Cardiac septum (tissue), 1 donor: ENCODE measurements around the gene SLC25A15. TPM values are rescaled to one million over a fixed set of nuclear protein-coding genes. Genes with fewer than 3 reads are reported as not detected.
"Not testable (repeated sequence)": the region's sequence is repeated elsewhere in the genome, so short reads cannot be mapped to it uniquely, and the experiment has no call there.

Experiments used
- DNase-seq: peaks from one replicate; pipeline ENCODE4 v3.0.0-alpha.2; 2020; ENCODE audit warnings: low spot score
- intact Hi-C: fragments of 100-400 bp; cut with DNase I; formaldehyde crosslinking; loops from one replicate; pipeline ENCODE4 v1.14.0; 2022
- microRNA-seq: library from miRNA; unstranded; fragments of <30 nt; microRNA quantifications from one replicate; pipeline ENCODE4 v1.2.0, GENCODE V29; 2020
- total RNA-seq: library from RNA; stranded (reverse); fragmentation: NEBNext Ultra II Directional; extraction: Animal tissue kit (Norgen Biotek cat#: 25700); gene quantifications from one replicate; pipeline ENCODE4 v1.2.1, GENCODE V29; 2021
- donor health status: DM: no; HTN: no; CAD: no.

The SLC25A15 gene
- total RNA-seq, 1 donor from 2014 or later: 4.4 TPM

DNA sequence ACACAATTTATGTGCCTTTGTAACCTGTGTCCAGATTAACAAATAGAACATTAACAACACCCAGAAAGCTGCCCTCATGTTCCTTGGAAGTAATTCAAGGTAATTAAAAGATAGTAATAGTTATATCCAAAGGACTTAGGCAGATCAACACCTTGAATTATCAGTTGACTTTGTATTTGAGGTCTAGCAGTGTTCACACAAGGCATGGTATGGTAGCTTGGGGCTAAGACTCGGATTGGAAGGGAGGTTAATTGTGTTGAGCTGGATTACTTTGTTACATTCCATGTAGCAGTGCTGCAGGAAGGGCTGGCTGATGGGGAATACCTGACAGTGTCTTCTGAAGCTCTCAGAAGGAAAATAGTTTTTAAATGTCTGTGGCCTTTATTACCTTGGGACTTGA lies 16.8 kb downstream of the SLC25A15 start:
- intact Hi-C loops: no loop called here

DNA sequence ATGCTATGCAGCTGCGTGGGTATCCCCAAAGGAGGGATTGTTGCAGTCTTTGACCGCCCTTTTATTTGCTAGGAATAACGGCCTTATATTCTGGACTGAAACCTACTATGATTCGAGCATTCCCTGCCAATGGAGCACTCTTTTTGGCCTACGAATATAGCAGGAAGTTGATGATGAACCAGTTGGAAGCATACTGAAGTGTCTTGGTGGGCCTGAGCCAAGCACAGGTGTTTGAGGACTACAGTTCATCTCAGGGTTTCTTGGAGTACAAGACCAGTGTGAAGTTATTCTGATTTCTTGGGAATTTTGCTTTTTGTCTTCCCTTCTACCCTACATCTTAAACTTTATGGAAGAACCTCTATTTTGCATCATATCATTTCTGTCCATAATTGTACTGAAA lies 20.1 kb downstream of the SLC25A15 start:
- intact Hi-C loops: no loop called here
- no peak for DNase-seq

More for the DNA sequence above, 16.8 kb downstream of the SLC25A15 start:
- no peak for DNase-seq

DNA sequence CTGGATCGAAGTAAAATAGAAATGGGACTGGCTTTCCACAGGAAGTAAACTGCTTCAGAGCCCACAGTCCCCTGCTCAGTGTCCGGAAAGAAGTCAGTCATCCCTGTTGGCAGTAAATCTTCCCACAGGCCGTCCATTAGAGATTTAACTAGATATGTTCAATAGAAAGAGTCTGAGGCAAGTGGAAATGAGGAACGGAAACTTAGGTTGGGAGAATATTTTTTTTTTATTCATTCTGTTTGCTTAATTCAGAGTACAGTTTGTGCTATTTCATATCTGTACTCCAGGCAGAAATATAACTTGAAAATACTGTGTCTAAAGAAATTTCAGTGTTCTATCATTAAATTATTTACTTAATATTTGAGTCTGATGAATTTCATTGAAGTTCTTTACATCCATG lies 22.7 kb downstream of the SLC25A15 start:
- intact Hi-C loops: no loop called here
- DNase-seq: no peak

DNA sequence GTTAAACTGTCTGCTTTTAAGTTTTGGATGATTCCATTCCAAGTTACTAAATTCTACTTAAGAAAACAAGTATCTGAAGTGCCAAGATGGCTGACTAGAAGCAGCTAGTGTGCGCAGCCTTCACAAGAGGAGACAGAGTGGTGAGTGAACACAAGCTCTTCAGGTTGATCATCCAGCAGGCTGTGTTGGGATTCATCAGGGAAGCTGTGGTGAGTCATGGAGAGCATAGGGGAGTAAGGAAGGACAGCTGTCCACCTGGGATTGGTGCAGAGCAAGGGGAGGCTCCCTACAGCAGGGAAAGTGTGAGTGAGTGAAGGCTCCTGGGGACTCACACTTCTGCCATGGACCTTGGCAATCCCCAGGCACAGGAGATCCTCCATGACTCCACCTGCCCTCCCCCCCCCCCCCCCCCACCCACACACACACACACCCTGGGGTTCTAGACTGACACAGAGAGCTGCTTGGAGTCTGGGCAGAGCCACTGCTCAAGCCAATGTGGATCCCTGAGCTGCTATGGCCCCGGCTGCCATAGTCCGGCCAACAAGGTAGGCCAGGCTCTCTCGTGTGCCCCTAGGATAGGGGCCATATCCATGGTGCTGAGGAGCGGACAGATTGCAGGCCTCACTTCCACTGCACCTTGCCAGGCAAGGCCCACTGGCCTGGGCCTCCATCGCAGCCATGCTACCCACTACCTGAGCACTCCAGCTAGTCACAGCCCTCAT lies 23.5 kb downstream of the SLC25A15 start:
- DNase-seq: no peak
- intact Hi-C loops: no loop called here

DNA sequence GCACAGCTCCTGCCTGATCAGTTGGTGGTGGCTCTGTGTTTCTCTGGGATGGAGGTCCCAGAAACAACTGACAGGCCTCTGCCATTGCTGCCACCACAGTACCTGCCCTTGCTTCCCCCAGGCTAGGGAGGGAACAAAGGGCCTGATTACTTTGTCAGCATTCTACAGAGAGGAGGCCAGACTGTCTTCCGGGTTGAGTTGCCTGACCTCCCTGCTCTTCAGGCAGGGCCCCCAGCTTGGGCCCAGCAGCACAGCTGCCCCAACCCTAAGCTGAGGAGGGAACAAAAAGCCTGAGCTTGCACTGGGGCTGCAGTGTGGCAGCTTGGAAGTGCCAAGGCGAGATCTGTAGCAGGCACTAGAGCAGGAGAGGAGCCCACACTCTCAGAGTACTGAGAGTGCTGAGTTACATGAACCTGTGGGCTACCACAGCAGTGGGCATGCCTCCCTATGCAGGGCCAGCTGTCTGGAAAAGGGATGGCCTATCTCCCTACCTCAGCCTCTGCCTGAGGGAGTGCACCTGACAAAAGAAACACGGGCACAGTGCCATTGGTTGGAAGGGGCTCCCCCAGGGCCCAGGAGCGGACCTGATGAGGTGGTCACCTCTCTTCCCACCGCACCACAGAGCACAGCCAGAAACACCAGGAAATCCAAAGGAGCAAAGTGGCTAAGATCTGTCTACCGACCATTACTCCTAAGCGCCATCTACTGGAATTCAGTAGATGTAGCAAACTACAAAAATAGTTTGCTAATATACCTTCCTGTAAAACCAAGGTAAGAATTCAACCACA lies 24.4 kb downstream of the SLC25A15 start:
- intact Hi-C loops: no loop called here
- DNase-seq: no peak

DNA sequence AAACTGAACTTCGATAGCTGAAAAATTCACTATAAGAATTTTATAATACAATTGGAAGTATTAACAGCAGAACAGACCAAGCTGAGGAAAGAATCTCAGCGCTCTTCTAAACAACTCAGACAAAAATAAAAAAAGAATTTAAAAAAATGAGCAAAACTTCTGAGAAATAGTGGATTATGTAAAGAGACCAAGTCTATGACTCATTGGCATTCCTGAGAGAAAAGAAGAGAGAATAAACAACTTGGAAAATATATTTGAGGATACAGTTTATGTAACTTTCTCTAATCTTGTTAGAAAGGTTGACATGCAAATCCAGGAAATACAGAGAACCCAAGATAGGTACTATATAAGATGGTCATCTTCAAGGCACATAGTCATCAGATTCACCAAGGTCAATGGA lies 25.4 kb downstream of the SLC25A15 start:
- intact Hi-C loops: no loop called here

DNA sequence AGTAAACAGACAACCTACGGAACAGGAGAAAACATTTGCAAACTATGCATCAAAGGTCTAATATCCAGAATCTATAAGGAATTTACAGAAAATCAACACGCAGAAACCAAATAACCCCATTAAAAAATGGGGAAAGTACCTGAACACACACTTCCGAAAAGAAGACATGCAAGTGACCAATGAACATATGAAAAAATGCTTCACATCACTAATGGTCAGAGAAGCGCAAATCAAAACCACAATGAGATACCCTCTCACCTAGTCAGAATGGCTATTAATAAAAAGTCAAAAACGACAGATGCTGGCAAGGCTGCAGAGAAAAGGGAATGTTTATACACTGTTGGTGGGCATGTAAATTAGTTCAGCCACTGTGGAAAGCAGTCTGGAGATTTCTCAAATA lies 29.5 kb downstream of the SLC25A15 start:
- no peak for DNase-seq
- intact Hi-C loops: no loop called here

More for the DNA sequence above, 25.4 kb downstream of the SLC25A15 start:
- DNase-seq: no peak

DNA sequence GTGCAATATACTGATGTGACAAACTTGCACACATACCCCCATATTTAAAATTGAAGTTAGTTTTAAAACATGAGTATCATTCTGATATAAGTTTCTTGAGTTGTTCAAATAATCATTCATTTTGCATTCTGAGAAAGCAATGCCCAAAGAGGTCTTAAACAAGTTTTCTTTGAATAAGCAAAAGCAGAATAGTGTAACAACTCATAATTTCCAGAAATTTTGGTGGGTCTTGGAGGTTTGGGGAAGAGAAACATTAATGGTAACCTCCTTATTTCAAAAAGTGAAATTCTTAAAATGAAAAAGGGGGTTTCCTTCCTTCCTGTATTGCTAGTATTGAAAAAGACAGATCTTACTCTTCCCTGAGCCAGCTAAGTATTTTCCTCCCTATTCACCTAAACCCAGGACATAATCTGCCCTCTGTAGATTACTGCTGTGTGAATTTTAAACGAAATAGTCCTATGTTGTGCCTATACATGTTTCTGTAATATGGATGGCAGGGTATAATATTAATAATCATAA lies 30.4 kb downstream of the SLC25A15 start:
- intact Hi-C loops: no loop called here
- DNase-seq: no peak

DNA sequence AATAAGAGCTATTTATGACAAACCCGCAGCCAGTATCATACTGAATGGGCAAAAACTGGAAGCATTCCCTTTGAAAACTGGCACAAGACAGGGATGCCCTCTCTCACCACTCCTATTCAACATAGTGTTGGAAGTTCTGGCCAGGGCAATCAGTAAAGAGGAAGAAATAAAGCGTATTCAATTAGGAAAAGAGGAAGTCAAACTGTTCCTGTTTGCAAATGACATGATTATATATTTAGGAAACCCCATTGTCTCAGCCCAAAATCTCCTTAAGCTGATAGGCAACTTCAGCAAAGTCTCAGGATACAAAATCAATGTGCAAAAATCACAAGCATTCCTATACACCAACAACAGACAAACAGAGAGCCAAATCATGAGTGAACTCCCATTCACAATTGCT lies 50.3 kb downstream of the SLC25A15 start:
- intact Hi-C loops, DNase-seq: not testable (repeated sequence)

DNA sequence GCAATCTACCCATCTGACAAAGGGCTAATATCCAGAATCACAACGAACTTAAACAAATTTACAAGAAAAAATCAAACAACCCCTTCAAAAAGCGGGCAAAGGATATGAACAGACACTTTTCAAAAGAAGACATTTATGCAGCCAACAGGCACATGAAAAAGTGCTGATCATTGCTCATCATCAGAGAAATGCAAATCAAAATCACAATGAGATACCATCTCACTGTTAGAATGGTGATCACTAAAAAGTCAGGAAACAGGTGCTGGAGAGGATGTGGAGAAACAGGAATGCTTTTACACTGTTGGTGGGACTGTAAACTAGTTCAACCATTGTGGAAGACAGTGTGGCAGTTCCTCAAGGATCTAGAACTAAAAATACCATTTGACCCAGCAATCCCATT lies 51.5 kb downstream of the SLC25A15 start:
- intact Hi-C loops, DNase-seq: not testable (repeated sequence)

Small RNA genes within 50 kb of the gene (microRNA-seq; reads per million reads assigned to microRNA genes)
- not detected for gene MIR621

Other genes with a start within 250 kb of the SLC25A15 start
- 14.6 TPM for gene FOXO1, start 123.0 kb upstream of the SLC25A15 start, total RNA-seq
- gene MRPS31, start 18.4 kb upstream of the SLC25A15 start, total RNA-seq: 22.5 TPM
- 36.6 TPM for gene ELF1, start 229.7 kb downstream of the SLC25A15 start, total RNA-seq